HG03520 (cell line): Measurements from ENCODE around the gene ZNF469.

Source experiments
- ATAC-seq: cut with Tn5 transposase; IDR thresholded peaks from one replicate; pipeline ENCODE4 v1.9.1; 2021; ENCODE audit warnings: mild to moderate bottlenecking, moderate library complexity; ENCODE audit not compliant: unreplicated experiment

The ZNF469 gene

DNA sequence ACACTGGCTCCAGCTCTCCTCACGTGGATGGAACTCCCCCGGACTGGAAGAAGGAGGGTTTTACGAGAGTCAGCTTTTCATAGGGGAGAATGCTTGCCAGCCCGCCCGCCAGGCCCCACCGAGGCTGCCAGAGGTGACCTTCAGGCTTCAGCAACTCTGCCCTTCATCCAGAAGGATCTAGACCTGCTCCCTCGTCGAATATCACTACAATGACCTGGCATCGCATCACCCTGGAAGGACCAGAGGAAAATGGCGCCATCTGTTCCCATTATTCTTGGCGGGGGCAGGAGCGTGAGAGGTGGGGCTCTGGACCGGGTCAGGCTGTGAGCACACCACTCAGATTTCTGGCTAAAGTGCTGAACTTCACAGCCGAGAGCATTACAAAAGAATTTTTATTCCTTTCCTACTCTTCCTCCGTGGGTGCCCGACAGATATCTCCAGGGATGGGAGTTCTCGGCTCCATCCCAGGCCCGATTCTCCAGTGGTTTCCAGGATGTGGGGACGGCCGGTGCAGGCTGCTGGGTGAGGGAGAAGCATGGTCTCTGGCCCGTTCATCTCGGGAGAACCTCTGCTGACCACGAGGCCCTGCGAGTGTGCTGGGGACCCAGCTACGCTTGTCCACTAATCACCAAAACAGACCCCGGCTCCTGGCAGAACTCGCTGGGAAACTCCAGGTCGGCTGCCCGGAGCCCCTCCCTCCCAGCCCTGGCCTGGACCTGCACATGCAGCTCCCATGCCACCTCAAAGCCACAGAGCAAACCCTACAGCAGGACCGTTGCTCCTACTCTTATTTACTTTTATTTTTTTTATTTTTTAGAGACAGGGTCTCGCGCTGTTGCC is 36.8 kb upstream of the ZNF469 start:
- ATAC-seq, result no peak

DNA sequence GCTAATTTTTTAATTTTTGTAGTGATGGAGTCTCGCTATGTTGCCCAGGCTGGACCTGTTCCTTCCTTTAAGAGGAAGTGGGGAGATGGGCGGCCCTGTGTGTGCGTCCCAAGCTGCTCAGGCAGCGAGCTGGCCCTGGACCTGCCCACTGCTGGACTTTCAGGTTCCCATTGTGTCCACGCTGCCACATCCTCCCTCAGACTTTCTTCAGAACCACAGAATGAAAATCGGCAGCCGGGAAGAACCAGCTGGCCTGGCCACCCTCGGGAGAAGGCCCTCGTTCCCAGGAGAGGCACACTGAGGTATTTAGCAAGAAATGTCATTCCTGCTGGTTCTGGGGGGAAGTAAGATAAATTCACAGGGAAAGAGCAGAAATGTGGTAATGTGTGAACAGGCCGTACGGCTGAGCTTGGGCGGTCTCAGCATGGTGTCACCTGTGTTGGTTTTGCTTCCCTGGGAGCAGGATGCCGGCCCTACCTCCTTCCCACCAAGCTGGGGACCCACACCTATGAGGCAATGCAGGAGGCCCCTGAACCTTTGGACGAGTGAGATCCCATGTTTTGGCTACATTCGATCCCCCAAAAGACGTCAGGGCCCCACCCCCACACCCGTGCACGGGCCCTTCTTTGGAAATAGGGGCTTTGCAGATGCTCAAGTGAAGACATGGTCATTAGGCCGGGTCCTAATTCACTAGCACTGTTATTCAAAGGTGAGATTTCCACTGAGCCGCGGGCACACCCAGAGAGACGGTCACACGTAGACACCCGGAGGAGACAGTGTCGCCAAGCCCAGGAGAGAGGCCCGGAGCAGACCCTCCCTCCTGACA is 35.9 kb upstream of the ZNF469 start:
- no peak for ATAC-seq

DNA sequence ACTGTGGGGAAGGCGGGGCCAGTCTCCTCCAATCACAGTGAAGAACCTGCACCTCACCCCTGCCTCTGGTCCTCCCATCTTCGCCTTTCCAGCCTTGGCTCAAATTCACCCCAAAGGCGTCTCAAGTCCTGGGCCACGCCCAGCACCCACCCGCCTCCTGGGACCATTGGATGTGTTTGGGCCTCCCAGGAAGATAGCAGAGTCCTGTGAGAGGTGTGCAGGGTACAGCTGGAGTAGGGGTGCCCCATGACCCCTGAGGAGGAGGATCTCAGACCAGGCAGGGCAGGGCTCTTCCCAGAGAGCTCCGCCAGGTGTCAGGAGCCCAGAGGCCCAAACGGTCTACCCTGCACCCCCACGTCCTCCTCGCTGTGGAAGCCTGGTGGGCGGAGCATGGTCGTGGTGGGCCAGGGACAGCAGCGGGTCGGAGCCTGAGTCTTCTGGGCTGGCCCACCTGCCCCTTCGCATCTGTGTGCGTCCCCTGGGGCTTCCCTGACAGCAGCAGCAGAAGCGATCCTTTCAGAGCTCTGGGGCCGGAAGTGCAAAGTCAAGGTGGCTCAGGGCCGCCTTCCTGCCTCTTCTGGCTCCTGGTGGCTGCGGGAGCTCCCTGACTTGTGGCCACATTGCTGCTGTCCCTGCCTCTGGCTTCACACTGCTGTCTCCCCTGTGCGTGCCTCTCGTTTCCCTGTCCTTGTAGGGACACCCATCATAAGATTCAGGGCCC is 34.9 kb upstream of the ZNF469 start:
- ATAC-seq, result no peak

GRCh38 chr16:88348377-88349152 is 34.2 kb upstream of the ZNF469 start:
- ATAC-seq, result no peak

GRCh38 chr16:88349153-88349902 is 33.4 kb upstream of the ZNF469 start:
- ATAC-seq, result no peak

DNA sequence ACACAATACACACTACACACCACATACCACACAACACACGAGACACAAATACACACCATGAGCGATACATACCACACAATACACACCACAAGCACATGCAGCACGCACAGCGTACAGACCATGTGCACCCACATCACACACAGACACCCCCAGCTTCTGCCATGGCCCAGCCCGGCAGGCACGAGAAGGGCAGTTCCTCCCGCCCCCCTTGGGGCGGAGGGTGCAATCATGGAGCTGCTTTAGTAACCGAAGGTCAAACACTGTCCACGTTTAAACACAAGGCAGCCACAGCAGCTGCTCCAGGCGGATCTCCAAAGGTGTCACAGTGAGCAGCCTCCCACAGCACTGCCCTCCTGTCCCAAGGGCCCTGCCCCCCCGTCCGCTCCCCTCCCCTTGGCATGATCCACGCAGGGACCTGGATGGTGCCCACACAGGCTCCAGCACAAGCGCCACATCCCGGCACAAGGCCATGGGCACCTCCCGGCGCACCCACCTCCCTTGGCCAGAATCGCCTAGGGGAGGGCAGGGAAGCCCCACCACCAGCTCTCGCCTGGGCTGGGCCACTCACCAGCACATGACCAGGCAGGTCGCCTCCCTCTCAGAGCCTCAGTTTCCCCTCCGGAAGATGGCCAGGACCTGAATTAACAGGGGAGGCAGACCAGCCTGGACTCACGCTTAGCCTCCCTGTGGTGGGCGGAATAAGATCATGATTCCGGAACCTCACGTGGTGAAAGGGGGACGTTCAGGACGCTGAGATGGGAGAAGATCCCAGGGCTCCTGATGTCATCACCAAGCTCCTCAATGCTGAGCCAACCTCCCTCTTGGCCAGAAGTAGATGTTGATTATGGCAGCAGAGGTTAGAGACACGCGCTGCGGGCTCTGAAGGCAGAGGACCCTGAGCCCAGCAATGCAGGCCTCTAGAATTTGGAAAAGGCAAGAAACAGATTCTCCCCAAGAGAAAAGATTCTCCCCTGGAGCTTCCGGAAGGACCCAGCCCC is 32.6 kb upstream of the ZNF469 start:
- no peak for ATAC-seq

DNA sequence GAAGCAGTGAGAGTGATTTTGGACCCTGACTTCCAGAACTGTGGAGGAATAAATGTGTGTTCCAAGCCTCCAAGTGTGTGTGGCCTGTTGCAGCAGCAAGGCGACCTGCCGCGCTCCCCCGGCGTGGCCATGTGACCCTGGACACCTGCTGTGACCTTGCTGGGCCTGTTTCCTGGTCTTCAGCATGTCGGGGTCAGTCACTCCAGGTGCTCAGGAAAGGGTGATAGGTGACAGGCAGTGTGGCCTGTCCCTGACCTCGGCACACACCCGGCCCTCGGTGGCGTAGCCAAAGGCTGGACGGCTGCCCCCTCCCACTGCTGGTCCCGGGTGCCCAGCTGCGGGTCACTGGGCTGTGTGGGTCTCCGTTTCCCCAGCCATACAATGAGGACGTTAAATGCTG is 31.8 kb upstream of the ZNF469 start:
- no peak for ATAC-seq

- ATAC-seq, result no peak
Observed at GRCh38 chr16:88351491-88352101, 31.2 kb upstream of the ZNF469 start.

GRCh38 chr16:88352261-88353200 is 30.2 kb upstream of the ZNF469 start:
- ATAC-seq, result no peak

DNA sequence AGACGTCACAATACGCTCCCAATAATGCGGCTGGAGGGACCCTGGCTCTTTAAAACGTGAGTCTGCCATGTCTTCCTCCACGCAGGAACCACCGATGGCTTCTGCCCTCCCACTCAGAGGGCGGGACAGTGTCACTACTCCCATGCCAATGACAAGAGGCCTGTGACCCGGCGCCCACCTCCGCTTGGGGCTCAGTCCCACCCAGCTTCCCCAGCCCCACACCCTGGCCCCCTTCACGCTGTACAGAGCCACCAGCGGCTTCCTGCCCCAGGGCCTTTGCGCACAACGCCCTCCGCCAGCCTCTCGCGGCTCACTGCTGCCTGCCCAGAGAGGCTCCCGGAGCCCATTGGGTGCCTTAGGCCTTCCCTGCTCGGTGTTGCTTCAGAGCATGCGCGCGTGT is 29.5 kb upstream of the ZNF469 start:
- no peak for ATAC-seq

- no peak for ATAC-seq
Observed at GRCh38 chr16:88353691-88354090, 29.1 kb upstream of the ZNF469 start.

DNA sequence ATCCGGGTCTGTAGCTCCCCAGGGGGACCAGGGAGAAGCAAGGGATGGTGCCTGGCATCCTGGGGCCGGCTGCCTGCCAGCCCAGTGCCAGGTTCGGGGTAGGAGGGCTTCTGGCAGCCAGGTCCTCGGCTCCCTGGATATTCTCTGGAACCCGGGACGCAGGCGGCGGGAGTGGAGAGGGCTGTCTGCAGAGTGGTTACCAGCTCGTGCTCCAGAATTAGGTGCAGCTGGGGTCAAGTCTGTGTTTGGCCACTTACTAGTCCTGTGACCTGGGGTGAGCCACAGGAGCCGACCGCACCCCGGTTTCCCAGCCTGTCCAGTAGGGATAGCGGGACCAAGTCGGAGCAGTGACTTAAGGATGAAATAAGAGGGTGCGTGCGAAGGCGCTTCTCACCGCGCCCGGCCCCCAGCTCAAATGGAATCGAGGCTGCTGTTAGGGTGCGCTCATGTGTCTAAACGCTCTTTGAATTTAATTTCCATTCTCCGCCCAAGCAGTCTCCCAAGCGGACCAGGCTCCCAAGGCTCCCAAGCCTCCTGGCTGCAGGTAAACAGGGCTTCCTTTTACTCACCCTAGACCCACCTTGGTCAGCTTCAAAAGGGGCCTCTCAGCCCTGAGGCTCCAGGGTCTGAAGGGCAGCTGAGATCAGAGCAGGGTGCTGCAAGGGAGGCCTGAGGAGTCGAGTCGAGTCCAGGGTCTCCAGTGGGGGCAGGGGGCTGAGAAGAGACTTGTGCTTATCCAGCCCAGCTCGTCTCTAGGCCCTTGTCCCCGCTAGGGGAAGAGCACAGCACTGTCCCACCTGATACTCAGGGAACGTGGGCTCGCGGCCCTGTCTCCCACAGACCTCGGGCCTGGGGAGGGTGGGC is 28.3 kb upstream of the ZNF469 start:
- ATAC-seq, result no peak

DNA sequence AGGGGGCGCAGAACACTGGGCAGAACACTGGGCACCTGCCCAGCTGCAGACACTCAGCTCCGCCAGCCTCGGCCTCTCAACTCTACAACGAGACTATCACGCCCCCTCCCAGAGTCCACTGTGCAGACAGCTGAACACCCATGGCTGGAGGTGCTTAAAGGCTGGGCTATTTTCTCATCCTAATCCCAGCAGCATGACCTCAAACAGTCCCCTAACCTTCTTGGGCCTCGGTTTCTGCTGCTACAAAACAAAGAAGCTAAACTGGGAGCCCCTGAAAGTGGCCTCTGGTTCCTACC is 27.7 kb upstream of the ZNF469 start:
- ATAC-seq, result no peak

- no peak for ATAC-seq
Observed at GRCh38 chr16:88355389-88356123, 27.2 kb upstream of the ZNF469 start.

DNA sequence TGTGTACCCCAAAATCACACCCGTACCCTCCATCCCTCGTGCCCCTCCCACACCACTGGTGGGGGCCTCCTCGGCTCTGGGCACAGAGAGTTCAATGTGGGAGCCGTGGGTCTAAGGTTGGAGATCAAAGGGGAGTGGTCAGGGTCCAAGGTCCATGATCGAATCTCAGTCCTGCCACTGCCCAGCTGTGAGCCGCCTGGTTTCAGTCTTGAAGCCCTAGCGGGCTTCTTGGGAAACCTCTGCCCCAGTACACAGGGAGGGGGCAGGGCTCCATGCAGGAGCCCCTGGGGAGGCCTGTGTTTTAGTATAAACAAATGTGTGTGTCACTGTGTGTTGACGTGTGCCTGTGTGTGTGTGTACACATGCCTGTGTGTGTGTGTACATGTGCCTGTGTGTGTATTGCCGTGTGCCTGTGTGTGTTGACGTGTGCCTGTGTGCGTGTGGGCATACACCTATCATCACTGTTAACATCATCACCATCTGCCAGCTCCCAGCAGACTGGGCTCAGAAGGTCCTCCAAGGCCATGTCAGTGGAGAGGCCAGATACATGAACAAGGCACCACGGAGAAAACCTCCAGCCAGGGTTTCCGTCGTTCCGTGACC is 26.5 kb upstream of the ZNF469 start:
- ATAC-seq, result no peak
